GM18517 (cell line): ENCODE data around the gene NEK4.
"Not testable (repeated sequence)": the region's sequence is repeated elsewhere in the genome, so short reads cannot be mapped to it uniquely, and the experiment has no call there.

Experiments
- ATAC-seq: cut with Tn5 transposase; IDR thresholded peaks from one replicate; pipeline ENCODE4 v1.9.1; 2021; ENCODE audit warnings: mild to moderate bottlenecking, moderate library complexity; ENCODE audit not compliant: unreplicated experiment

The NEK4 gene

GRCh38 chr3:52779837-52780585 lies 9.3 kb upstream of the NEK4 start:
- ATAC-seq = no peak

GRCh38 chr3:52779011-52779836 lies 8.5 kb upstream of the NEK4 start:
- peak; percentile 59 for ATAC-seq

- no peak for ATAC-seq
Observed at GRCh38 chr3:52777959-52778805, 7.4 kb upstream of the NEK4 start.

GRCh38 chr3:52777127-52777958 lies 6.6 kb upstream of the NEK4 start, which contains the start of gene ITIH1:
Gene ITIH1 (plus strand): TSS chr3:52777599. CDS start chr3:52777616, 17 bp downstream.
- ATAC-seq = no peak

- ATAC-seq = not testable (repeated sequence)
Observed at GRCh38 chr3:52776486-52776885, 5.7 kb upstream of the NEK4 start.

GRCh38 chr3:52775877-52776276 lies 5.1 kb upstream of the NEK4 start:
- no peak for ATAC-seq

GRCh38 chr3:52774901-52775864 lies 4.4 kb upstream of the NEK4 start:
- no peak for ATAC-seq

- no peak for ATAC-seq
Observed at GRCh38 chr3:52774066-52774713, 3.5 kb upstream of the NEK4 start.

GRCh38 chr3:52773361-52774065 lies 2.8 kb upstream of the NEK4 start:
- ATAC-seq = no peak

GRCh38 chr3:52771702-52772101 lies 962 bp upstream of the NEK4 start:
- ATAC-seq = no peak

GRCh38 chr3:52771334-52771681 lies 568 bp upstream of the NEK4 start:
- peak; percentile 17 for ATAC-seq

- no peak for ATAC-seq
Observed at GRCh38 chr3:52769786-52770455, 819 bp downstream of the NEK4 start.

- ATAC-seq = no peak
Observed at GRCh38 chr3:52763466-52763865, 7.3 kb downstream of the NEK4 start.

- ATAC-seq = no peak
Observed at GRCh38 chr3:52756141-52756540, 14.6 kb downstream of the NEK4 start.

GRCh38 chr3:52754373-52754772 lies 16.4 kb downstream of the NEK4 start:
- no peak for ATAC-seq

- no peak for ATAC-seq
Observed at GRCh38 chr3:52752045-52752660, 18.6 kb downstream of the NEK4 start.

- ATAC-seq = no peak
Observed at GRCh38 chr3:52743721-52744120, 27.0 kb downstream of the NEK4 start.
